ENCODE measurements around the gene PAMR1.

The PAMR1 gene

GRCh38 chr11:35387111-35387982, 138.1 kb downstream of the PAMR1 start:
- H3K4me3 ChIP-seq (ENCODE audit: low read length) = no peak overlapping the region
- DNase-seq (ENCODE audit: low read depth) = no peak
- no peak for TF ChIP-seq CTCF (conservative IDR thresholded peaks at IDR 0.05; ENCODE audit: low read length)

- DNase-seq (ENCODE audit: low read depth) = no peak
- H3K4me3 ChIP-seq (ENCODE audit: low read length) = no peak overlapping the region
- no peak for TF ChIP-seq CTCF (conservative IDR thresholded peaks at IDR 0.05; ENCODE audit: low read length)
Observed at GRCh38 chr11:35383953-35384352, 141.5 kb downstream of the PAMR1 start.

All from AG10803 (cell line).